DMS153 treated with DMSO at 0.1 percent for 48 hours (cell line): ENCODE data around the gene AGPAT3.

ENCODE experiments used
- DNase-seq: peaks from one replicate; lab custom pipeline; 2025; ENCODE audit not compliant: unreplicated experiment; lab: John Stamatoyannopoulos, UW

AGPAT3 gene

GRCh38 chr21:43905726-43906455, 40.9 kb downstream of the AGPAT3 start:
- no peak for DNase-seq

GRCh38 chr21:43906585-43907370, 41.8 kb downstream of the AGPAT3 start:
- DNase-seq = no peak

GRCh38 chr21:43907751-43908150, 42.7 kb downstream of the AGPAT3 start:
- DNase-seq = no peak

GRCh38 chr21:43908167-43908566, 43.1 kb downstream of the AGPAT3 start:
- DNase-seq = no peak

GRCh38 chr21:43909741-43910400, 44.8 kb downstream of the AGPAT3 start:
- DNase-seq = no peak

GRCh38 chr21:43910460-43910859, 45.4 kb downstream of the AGPAT3 start:
- DNase-seq = no peak

- no peak for DNase-seq
These were observed 46.3 kb downstream of the AGPAT3 start for GRCh38 chr21:43911015-43911934.

- DNase-seq = no peak
These were observed 47.0 kb downstream of the AGPAT3 start for GRCh38 chr21:43911935-43912487.

GRCh38 chr21:43912500-43912899, 47.5 kb downstream of the AGPAT3 start:
- DNase-seq = no peak

GRCh38 chr21:43912910-43913309, 47.9 kb downstream of the AGPAT3 start:
- DNase-seq = no peak

- DNase-seq = no peak
These were observed 48.9 kb downstream of the AGPAT3 start for GRCh38 chr21:43913928-43914327.

- DNase-seq = no peak
These were observed 51.1 kb downstream of the AGPAT3 start for GRCh38 chr21:43916076-43916475.

GRCh38 chr21:43916691-43917514, 51.9 kb downstream of the AGPAT3 start:
- no peak for DNase-seq

GRCh38 chr21:43917515-43918384, 52.7 kb downstream of the AGPAT3 start:
- no peak for DNase-seq

GRCh38 chr21:43918385-43918947, 53.4 kb downstream of the AGPAT3 start:
- no peak for DNase-seq

GRCh38 chr21:43919283-43919682, 54.3 kb downstream of the AGPAT3 start:
- DNase-seq = no peak

GRCh38 chr21:43919871-43920801, 55.1 kb downstream of the AGPAT3 start:
- DNase-seq = no peak
